Glutamatergic neuron (in vitro differentiated cells): ENCODE measurements around the gene MAGEA11. TPM values are rescaled to one million over a fixed set of nuclear protein-coding genes. Genes with fewer than 3 reads are reported as not detected.
"Not testable (repeated sequence)": the region's sequence is repeated elsewhere in the genome, so short reads cannot be mapped to it uniquely, and the experiment has no call there.

Source experiments
- DNase-seq: peaks from one replicate; pipeline ENCODE4 v3.0.0; 2022
- H3K27ac Mint-ChIP-seq: one replicate; pipeline ENCODE4 v1.8.0; 2020; ENCODE audit warnings: mild to moderate bottlenecking, mixed read lengths, inconsistent platforms; ENCODE audit not compliant: unreplicated experiment
- H3K27me3 Mint-ChIP-seq: one replicate; pipeline ENCODE4 v1.8.0; 2020; ENCODE audit warnings: mild to moderate bottlenecking, moderate library complexity, mixed read lengths, inconsistent platforms; ENCODE audit not compliant: unreplicated experiment
- H3K36me3 Mint-ChIP-seq: one replicate; pipeline ENCODE4 v1.8.0; 2020; ENCODE audit warnings: mild to moderate bottlenecking, mixed read lengths, inconsistent platforms; ENCODE audit not compliant: unreplicated experiment
- H3K4me1 Mint-ChIP-seq: one replicate; pipeline ENCODE4 v1.8.0; 2020; ENCODE audit warnings: mild to moderate bottlenecking, low read depth, mixed read lengths, inconsistent platforms; ENCODE audit not compliant: unreplicated experiment
- H3K4me3 Mint-ChIP-seq: one replicate; pipeline ENCODE4 v1.8.0; 2020; ENCODE audit warnings: mild to moderate bottlenecking, mixed read lengths, inconsistent platforms; ENCODE audit not compliant: unreplicated experiment
- H3K9me3 Mint-ChIP-seq: one replicate; pipeline ENCODE4 v1.8.0; 2020; ENCODE audit warnings: mild to moderate bottlenecking, moderate library complexity, mixed read lengths, inconsistent platforms; ENCODE audit not compliant: unreplicated experiment
- CTCF ChIP-seq: fragments of 200-600 bp; sonication (generic); IDR thresholded peaks from one replicate; pipeline ENCODE4 v1.5.0; 2021; ENCODE audit not compliant: partially characterized antibody, unreplicated experiment
- total RNA-seq: library from RNA; stranded (reverse); fragmentation: NEBNext Ultra II Directional; extraction: Animal tissue kit (Norgen Biotek cat#: 25700); gene quantifications from one replicate; pipeline ENCODE4 v1.2.1, GENCODE V29; 2021; ENCODE audit not compliant: unreplicated experiment

The MAGEA11 gene
- total RNA-seq, 1 donor from 2014 or later, result not detected

- peaks cover 1% of the 10 kb centered on the region for H3K9me3 Mint-ChIP-seq
- no peak for TF ChIP-seq CTCF
- no peak overlapping the region for H3K27ac Mint-ChIP-seq
- no peak overlapping the region for H3K4me3 Mint-ChIP-seq
- no peaks in the 10 kb centered on the region for H3K36me3 Mint-ChIP-seq
- peaks cover 2% of the 10 kb centered on the region for H3K27me3 Mint-ChIP-seq
- no peak for DNase-seq
- peaks cover 4% of the 10 kb centered on the region for H3K4me1 Mint-ChIP-seq
These were observed 6.9 kb downstream of the MAGEA11 start for GRCh38 chrX:149718757-149719156.

- TF ChIP-seq CTCF, result no peak
- Mint-ChIP-seq H3K27ac (no peak overlapping the region), H3K27me3 (peaks cover 2% of the 10 kb centered on the region), H3K4me1 (peaks cover 4% of the 10 kb centered on the region), H3K36me3 (no peaks in the 10 kb centered on the region), H3K9me3 (peaks cover 1% of the 10 kb centered on the region), H3K4me3 (no peak overlapping the region)
- no peak for DNase-seq
These were observed 8.3 kb downstream of the MAGEA11 start for GRCh38 chrX:149720021-149720689.

- not testable (repeated sequence) for H3K27ac Mint-ChIP-seq, H3K4me3 Mint-ChIP-seq, H3K36me3 Mint-ChIP-seq, DNase-seq, H3K4me1 Mint-ChIP-seq, H3K27me3 Mint-ChIP-seq, H3K9me3 Mint-ChIP-seq
These were observed 9.4 kb downstream of the MAGEA11 start for GRCh38 chrX:149721241-149721640.

GRCh38 chrX:149721778-149722177 lies 9.9 kb downstream of the MAGEA11 start:
- Mint-ChIP-seq H3K36me3 (no peaks in the 10 kb centered on the region), H3K4me3 (no peak overlapping the region), H3K27me3 (peaks cover 2% of the 10 kb centered on the region), H3K27ac (no peak overlapping the region), H3K9me3 (peaks cover 1% of the 10 kb centered on the region), H3K4me1 (peaks cover 4% of the 10 kb centered on the region)
- TF ChIP-seq CTCF, result no peak
- no peak for DNase-seq

GRCh38 chrX:149723583-149724118 lies 11.8 kb downstream of the MAGEA11 start:
- not testable (repeated sequence) for H3K4me3 Mint-ChIP-seq, H3K27me3 Mint-ChIP-seq, H3K36me3 Mint-ChIP-seq, DNase-seq, H3K9me3 Mint-ChIP-seq, H3K27ac Mint-ChIP-seq, H3K4me1 Mint-ChIP-seq

GRCh38 chrX:149727308-149727707 lies 15.4 kb downstream of the MAGEA11 start:
- H3K9me3 Mint-ChIP-seq, result not testable (repeated sequence)

GRCh38 chrX:149742269-149742668 lies 30.4 kb downstream of the MAGEA11 start:
- not testable (repeated sequence) for DNase-seq, H3K36me3 Mint-ChIP-seq, H3K27me3 Mint-ChIP-seq, H3K9me3 Mint-ChIP-seq, H3K4me1 Mint-ChIP-seq, H3K4me3 Mint-ChIP-seq, H3K27ac Mint-ChIP-seq

More at GRCh38 chrX:149727308-149727707, 15.4 kb downstream of the MAGEA11 start:
- DNase-seq, H3K27ac Mint-ChIP-seq, H3K4me1 Mint-ChIP-seq, H3K4me3 Mint-ChIP-seq, H3K36me3 Mint-ChIP-seq, H3K27me3 Mint-ChIP-seq: not testable (repeated sequence)

- H3K36me3 Mint-ChIP-seq, H3K4me1 Mint-ChIP-seq, DNase-seq, H3K27me3 Mint-ChIP-seq, H3K4me3 Mint-ChIP-seq, H3K27ac Mint-ChIP-seq, H3K9me3 Mint-ChIP-seq: not testable (repeated sequence)
These were observed 34.6 kb downstream of the MAGEA11 start for GRCh38 chrX:149746390-149747007.
